Colon (tissue), 2 donors: ENCODE data around the gene RHBDL3.
"Not testable (repeated sequence)": the region's sequence is repeated elsewhere in the genome, so short reads cannot be mapped to it uniquely, and the experiment has no call there.

Experiments used
- FAIRE-seq: peaks from 2 replicates; lab custom pipeline; 2012; peaks lifted over from hg19 to GRCh38; lab: Jason Lieb, UNC
- donor health status: control.
- donor health status: control.

The RHBDL3 gene, protein sequence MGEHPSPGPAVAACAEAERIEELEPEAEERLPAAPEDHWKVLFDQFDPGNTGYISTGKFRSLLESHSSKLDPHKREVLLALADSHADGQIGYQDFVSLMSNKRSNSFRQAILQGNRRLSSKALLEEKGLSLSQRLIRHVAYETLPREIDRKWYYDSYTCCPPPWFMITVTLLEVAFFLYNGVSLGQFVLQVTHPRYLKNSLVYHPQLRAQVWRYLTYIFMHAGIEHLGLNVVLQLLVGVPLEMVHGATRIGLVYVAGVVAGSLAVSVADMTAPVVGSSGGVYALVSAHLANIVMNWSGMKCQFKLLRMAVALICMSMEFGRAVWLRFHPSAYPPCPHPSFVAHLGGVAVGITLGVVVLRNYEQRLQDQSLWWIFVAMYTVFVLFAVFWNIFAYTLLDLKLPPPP

DNA sequence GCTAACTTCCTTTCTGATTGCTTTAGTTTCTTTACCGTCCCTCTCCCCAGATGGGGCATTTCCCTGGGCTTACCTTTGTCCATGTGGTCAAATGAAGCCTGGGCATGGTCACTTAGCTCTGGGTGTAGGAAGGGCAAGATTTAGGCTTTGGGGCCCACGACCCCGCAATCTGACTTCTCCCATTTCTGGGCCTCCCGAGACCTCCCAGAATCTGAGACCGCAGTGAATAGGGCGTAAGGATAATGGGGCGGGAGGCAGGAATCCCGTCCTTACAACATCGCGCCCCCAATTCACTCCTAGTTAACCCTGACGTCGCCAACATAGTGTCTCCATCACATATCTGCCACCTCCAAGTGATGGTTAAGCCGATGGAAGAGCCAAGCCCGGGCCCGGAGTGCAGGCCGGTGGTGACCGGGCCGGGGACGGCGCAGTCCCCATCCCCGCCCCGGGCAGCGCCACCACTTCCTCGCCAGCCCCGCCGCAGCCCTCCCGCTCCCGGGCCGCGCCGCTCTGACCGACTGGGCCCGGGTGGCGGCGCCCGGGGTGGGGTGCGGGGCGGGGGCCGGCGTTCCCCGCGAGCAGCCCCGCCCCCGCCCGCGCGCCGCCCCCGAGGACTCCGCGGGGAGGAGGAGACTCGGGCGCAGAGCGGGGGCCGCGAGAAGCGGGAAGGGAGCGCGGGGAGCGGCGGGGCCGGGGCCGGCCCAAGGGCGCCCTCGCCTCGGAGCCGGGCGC lies at the start of gene RHBDL3:
RHBDL3 (plus strand) TSS at position 641 of the 732 bp plus-strand sequence. CDS start 358 bp downstream, outside the sequence.
- no peak for FAIRE-seq

DNA sequence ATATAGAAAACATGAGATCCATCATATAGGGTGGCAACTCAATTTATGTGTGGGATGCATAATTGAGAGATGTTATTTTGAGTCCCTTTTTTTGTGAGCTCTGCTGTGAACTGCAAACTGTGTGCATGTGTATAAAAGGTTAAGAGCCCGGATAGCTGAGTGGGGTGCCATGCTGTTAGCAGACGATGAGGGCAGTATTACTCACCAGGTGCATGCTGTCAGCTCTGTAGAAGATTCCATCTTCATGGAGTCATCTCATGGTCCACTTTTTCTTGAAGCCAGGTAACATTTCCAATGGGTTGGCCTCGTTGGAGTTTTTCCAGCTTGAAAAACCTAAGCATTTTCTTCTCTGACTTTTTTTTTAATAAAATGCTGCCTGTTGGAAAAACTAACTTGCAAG lies 43.0 kb upstream of the RHBDL3 start:
- FAIRE-seq = no peak

DNA sequence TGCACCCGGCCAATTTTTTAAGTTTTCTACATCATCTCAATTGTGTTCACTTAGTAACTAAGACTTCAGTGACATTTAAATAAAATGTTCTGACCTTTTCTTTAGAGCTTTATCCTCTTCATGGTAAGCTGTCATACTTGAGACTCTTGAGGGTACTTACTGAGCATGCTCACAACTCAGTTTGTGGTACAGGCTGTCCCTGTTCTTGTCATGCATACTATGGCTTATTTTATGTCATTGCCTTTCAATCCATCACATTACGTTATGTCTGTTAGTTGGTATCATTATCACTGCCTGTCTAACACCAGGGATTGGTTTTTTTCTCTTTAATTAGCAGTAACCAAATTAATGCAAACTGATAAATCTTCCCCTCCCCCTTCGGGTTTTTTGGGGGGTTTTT lies 41.9 kb upstream of the RHBDL3 start:
- FAIRE-seq = no peak

DNA sequence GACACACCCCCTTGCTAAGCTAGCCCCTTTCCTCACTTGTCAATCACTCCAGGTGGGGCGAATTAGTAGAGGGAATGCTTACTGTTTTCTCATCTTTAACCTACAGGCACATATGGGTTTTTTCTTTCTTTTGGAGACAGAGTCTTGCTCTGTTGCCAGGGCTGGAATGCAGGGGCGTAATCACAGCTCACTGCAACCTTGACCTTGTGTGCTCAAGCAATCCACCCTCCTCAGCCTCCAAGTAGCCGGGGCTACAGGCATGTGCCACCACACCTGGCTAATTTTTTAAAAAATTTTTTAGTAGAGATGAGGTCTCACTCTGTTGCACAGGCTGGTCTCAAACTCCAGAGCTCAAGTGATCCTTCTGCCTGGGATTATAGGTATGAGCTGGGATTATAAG lies 38.7 kb upstream of the RHBDL3 start:
- FAIRE-seq = no peak

DNA sequence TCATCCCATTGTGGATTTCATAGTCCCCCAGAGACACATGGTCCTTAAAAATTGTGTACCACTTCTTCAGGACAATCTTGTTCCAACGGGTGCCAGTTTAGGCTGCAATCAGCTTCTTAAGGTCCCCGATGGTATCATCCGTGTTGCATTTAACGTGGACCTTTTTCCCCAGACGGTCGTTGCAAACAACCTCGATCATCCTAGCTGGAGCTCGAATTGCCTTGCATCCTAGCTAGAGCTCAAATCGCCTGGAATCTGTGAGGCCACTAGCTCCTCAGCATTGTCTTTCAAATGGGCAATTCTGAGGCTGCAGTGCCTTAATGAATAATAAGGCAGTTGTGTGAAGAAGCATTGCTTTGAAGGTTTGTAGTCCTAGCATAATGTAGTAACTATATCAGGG lies 37.7 kb upstream of the RHBDL3 start:
- FAIRE-seq = no peak

DNA sequence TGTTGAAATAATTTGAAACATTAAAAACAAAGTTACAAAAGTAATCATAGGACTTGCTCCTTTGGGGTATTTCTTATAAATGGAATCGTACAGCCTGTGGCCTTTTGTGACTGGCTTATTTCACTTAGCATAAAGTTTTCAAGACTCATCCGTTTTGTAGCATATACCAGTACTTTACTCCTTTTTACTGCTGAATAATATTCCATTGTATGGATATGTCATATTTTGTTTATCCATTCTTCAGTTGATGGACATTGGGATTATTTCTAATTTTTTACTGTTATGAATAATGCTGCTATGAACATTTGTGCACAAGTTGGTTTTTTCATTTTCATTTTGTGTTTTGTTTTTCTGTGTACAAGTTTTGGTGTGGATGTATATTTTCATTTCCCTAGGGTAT lies 30.0 kb upstream of the RHBDL3 start:
- no peak for FAIRE-seq

DNA sequence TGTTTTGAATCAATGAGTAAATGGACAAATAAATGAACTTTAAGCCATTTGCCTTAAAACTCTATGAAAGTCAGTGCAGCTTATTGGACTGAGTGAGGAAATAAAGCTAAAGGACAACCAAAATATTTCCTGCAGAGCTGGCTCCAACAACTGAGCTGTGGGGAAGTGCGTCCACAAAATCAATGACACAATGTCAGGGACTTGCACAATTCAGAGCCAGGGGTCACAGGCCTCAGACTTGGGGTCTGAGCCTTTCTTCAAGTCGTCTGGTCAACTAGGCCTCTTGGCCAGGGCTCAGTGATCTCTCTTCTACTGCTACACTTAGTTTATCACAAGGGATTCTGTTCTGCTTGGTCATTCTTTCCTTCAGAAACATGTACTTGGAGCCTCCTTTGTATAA lies 26.2 kb upstream of the RHBDL3 start:
- no peak for FAIRE-seq

DNA sequence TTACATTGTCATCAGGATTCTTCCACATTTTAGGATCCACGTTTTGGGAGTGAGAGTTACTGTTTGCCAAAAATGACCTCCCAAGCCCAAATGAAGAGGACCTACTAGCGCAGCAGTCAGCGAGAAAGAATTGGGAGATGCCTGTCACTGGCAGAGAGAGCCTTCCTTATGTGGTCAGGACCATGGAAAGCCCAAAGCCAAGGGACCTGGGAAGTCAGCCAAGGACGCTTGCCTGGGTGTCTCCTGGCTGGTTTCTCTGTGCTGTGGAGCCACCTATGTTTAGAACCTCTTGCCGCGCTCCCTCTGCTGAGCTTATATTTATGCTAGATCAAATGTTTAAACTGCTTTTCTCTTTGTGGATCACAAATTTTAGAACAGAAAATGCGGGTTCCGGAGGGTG lies 24.9 kb upstream of the RHBDL3 start:
- no peak for FAIRE-seq

DNA sequence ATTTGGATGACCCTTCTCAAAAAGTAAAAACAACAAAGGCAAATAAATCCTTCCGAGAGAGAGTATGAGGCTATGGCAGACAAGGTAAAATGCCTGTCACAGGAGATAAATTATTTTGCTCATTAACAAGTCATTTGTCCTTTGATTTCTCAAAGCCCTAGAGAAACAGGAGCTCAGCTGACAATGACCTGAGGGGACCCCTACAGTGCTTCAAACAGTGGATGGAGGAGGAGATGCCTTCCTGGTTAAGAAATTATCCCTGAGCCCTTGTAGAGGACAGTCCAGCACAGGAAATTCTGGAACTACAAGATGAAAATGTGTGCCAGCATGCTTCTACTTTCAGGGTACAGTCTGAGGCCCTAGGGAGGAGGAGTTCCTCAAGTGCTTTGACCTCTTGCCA lies 24.0 kb upstream of the RHBDL3 start:
- no peak for FAIRE-seq

DNA sequence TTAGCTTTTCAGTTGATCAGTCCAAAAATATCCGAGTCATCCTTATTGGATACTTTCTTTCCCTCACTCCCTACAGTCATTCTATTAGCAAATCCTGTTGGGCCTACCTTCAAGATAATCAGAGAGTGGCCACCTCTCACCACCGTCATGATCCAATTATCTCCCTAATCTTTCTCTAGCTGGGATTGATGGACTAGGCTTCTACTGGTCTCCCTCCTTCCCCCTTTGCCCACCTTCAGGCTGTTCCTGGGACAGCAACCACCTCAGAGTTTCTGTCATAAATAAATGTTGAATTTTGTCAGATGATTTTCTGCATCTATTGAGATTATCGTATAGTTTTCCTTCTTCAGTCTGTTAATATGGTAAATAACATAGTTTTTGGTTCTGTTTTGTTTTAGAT lies 16.2 kb upstream of the RHBDL3 start:
- FAIRE-seq = no peak

DNA sequence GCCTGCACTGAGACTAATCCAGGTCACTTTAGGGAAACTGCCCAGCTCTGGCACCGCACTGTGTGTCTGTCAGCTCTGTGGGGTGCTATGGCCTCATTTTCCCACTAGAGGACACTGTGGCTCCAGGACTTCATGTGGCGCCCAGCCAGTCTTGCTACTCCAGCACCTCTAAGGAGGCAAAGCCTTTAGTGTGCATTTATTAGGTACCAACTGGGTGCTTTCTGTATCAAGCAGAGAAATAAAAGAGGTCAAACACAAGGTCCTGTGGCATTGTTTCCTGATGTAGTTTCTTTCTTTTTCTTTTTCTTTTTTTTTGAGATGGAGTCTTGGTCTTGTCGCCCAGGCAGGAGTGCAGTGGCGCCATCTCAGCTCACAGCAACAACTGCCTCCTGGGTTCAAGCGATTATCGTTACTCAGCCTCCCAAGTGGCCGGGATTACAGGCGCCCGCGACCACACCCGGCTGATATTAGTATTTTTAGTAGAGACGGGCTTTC lies 12.5 kb upstream of the RHBDL3 start:
- FAIRE-seq = no peak

DNA sequence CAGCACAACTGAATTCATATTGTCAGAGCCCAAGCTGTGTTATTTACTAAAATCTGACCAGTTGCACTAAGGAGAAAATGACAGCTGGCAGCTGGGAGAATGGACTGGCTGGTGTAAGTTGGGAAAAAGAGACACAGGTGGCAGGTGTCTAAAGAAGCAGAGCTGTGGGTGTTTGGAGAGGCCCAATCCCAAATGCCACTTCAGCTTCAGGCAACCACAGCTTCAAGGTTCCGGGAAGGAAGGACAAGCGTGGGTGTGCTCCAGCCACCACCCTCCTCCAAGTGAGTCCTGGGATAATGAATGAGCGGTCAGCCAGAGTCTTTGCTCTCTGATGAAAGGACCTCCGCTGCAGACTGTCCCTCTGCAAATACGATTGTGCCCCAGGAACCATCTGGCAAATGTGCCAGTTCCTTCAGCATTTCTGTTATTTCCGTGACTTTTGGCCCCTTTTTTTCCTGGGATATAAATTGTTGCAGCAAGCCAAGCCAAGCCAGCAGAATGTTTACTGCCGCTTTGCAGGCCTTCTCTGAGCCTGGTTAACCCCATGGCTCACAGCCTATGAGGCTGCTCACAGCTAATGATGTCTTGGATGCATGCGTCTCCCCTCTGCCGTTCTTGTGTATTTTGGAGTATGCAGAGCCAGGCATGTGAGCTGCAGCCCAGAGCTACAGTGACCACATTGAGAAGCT lies 9.5 kb upstream of the RHBDL3 start:
- no peak for FAIRE-seq

DNA sequence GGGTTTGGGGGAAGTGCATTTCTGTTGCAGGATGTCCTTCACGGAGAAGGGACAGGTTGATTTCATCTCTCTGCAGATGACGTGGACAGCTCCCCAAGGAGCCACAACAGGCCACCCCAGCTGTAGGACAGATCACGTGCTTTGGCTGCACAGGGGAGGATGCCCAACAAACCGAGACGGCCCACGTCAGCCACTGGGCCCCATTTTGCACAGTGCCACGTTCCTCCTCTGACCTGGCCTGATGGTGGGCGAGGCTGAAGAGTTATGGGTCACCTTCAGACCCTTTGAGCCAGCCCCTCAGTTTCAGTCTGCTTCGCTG lies 9.0 kb upstream of the RHBDL3 start:
- no peak for FAIRE-seq

DNA sequence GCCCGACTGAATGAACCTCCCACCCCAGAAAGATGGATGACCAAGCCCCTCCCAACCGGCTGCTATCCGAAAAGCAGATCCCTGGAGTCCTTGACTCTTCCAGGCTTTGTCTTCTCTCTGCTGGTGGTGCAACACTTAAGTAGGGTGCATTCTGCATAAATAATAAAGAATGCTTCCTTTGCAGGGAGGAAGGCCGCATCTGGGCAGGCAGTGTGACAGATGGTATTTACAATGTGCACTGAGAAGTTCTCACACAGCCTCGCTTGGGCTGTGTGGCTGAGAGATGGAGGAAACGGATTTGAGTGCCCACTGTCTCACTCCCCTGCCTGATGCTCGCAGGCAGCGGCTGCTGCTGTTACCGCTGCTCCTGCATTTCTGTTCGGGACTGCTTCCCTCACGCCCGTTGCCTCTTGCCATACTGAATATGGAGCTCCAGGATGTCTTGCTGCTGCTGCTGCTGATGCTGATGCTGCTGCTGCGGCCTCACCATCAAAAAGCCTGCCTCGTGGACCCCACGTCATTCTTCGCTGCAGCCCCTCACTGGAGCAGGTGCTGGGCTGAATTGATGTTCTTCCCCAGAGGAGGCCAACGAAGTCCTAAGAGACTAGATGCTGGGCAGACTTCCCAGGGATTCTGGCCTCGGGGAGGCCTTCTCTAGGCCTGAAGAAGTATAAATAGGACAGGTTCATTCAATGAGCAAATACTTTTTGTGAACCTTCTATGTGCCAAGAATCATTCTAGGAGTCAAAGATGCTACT lies 7.1 kb upstream of the RHBDL3 start:
- no peak for FAIRE-seq

DNA sequence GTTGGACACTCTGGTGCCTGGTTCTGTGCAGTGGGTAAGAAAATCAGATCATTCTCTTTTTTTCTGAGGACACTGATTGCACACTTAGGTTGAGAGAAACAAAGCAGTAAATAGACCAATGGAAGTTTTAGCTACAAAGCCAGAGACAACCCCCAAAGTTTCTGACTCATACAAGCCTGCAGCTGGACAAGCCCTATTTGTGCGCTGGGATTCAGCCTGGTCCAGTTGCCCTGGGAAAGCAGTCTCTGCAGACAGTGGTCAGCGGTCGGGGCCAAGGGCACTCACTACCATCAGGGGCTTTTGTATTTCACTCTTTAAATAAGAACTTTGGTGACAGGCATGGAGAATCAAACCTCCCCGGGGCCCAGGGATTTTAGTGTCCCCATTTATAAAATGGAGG lies 6.0 kb upstream of the RHBDL3 start:
- FAIRE-seq = no peak

DNA sequence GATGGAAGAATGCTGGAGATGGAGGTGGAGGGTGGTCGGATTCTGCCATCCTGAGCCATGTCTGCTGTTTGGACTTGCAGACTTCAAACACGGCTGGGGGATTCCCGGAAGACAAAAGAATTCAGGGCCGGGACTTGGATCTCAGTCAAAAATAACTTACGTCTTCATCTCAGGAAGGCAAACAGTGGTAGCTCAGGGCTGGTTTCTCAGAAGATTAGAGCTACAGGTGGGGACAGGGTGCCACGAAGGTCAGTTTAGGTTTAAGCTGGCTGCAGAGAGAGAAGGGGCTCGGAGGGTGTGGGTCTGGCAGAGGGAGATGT lies 4.3 kb upstream of the RHBDL3 start:
- no peak for FAIRE-seq

DNA sequence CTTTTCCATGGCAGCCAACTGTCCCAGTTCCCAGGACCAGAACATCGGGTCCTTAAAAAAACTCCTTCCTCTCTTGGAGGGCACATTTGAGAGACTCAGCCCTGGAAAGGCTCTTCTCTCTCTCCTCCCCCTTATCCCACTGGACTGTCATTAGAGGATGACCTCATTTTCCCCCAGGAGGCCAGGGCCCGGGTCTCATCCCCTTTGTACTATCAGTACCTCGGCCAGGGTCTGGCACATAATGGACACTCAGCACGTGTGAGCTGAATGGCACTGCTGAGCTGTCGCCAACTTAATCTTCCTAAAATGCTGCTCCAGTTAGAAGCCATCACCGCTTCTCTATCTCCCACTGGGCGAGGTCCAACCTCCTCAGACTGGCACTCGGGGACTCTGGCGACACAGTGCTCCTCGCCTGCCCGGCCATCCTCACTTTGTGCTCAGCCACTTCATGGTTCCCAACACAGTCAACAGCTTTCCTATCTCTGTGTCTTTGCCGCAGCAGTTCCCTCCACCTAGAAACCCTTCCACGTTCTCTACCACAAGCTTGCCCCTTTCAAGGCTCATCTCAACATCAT lies 3.6 kb upstream of the RHBDL3 start:
- FAIRE-seq = no peak

DNA sequence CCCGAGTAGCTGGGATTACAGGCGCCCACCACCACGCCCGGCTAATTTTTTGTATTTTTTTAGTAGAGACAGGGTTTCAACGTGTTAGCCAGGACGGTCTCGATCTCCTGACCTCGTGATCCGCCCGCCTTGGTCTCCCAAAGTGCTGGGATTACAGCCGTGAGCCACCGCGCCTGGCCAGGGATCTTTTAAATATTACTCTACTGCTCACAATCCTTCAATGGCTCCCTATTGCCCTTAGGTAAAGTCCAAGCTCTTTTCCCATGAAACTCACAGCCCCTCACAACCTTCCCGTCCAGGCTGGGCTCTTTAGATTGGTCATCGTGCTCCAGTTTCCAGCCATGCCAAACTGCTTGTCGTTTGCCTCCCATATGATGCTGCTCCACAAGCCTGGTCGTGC lies 2.1 kb upstream of the RHBDL3 start:
- not testable (repeated sequence) for FAIRE-seq

DNA sequence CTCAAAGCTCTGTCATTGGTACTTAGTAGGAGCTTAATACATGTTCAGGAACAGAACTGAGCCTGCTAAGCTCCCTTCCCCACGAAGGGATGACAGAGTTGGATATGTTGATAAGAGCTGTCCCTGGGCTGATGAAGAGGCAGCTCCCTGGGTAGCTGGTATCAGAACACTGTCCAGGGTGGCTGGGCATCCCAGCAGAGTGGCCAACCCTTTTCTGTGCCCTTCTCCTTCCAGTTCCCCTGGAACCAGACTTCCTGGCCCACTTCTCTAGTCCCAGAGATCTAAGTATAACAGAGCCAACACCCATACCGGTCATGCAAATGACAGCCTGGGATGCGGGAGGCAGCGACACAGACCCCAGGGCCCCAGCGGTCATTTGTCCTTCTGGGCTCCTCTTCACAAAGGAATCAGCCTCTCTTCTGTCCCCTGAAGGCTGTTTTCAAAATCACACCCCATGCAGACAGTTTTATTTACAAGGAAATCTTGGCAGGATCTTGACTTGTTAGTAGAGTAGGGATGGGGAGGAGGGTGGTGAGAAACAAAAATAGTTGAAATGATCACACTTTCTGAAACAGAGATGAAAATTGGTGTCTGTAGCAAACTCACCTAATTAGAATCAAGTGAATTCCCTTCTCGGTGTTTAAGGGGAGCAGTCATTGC lies 1.4 kb upstream of the RHBDL3 start:
- no peak for FAIRE-seq

DNA sequence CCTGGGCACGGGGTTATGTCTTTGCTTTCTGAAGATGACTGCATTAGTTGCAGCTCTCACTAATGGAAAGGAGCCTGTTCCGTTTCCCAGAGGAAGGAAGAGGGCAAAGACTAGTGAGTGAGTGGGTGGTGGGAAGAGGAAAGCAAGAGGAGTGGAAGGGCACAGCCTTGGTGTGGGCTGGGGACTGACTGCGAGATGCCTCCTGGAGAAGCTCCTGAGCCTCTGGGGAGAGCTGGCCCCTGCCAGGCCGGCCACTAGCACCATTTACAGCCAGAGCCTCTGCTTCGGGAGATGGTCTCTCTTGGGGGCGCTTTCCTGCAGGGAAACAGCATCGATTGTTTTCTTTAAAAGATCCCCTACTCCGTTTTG lies 825 bp upstream of the RHBDL3 start:
- FAIRE-seq = no peak

DNA sequence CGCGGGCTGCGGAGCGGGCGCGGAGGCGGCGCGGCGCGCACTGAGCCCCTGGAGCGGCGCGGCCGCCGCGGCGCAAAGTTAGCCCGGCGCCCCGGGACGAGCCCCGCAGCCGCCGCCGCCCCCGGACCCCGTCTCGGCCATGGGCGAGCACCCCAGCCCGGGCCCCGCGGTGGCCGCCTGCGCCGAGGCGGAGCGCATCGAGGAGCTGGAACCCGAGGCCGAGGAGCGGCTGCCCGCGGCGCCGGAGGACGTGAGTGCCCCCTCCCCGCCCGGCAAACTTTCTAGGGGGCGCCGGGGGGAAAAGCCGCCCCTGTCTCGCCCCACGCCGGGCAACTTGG lies 388 bp downstream of the RHBDL3 start:
- no peak for FAIRE-seq
